Measurements from ENCODE around the gene LCA5L.

Gene LCA5L

DNA sequence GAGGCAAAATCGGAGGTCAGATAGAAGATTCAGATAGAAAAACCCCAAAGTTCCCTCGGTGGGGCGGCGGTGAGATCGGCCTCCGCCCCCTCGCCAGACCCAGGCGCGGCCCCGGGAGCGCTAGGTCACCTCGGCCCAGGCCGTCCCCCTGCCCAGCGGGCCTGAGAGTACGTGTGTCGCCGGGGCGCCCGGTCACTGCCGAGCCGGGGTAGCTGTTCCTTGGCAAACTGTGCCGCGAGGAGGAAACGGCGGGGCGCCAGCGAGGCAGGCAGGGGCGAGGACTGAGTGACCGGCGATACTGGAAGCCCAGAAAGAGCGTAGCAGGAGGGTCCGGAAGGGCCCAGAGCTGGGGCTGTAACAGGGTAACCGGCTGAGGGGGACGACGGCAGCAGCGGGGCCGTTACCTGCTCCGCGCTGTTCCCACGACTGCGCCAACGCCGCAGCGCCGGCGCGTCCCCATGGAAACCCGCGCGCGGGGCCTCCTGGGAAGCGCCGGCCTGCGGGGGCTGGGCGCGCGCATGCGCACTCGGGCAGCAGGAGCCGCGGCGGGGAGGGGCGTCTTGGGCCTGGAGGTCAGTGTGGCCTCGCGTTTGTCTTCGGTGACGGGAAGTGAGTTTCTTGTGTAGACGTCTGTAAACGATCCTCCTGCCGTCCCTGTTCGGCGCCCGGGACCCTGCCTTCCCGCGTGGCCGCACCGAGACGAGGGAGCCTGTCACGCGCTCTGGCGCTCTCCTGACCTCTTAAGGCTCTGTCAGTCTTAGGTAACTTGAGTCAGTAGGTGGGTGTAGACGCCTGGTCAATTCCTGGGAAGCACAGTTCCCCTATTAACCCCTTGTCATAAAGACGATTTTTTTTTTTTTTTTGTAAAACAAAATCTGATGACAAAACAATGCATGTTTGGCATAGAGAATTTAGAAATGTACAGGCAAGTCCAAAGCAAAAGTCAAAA, at the start of gene LCA5L:
LCA5L (minus strand) TSS at position 458 of the 949 bp plus-strand sequence. CDS start 17,285 bp downstream, outside the sequence.
- peaks cover 29% of the 10 kb centered on the region for H3K27me3 Mint-ChIP-seq (ENCODE audit: low read depth)
- peak within 1 kb of the TSS; percentile 90 for H3K4me3 Mint-ChIP-seq
- no peaks in the 10 kb centered on the region for H3K9me3 Mint-ChIP-seq
- H3K36me3 Mint-ChIP-seq (ENCODE audit: low read depth), result no peaks in the 10 kb centered on the region
- H3K27ac Mint-ChIP-seq, result peak within 1 kb of the TSS; percentile 91
- peaks cover 13% of the 10 kb centered on the region for H3K4me1 Mint-ChIP-seq (ENCODE audit: low read depth)

DNA sequence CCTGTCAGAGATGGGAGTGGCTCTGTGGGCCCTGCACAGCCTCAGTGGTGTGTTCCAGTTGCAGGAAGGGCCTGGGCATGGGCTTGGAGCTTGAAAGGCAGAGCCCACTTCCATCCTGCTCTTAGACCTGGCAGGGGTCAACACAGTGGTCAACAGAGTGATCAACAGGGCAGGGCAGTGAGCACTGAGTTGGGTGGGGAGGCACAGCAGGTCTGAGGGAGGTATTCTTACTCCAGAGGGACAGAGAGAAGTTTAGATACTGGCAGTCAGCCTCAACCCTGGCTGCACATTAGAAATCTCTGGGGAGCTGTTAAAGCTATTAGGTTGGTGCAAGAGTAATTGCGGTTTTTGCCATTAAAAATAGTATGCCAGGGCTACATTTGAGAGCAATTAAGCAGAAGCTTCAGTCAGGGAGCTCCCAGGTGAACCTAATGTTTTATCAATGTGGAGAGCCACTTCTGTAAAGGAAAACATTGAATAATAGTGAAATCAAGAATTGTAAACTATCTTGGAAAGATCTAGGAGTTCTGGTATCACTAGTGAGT, 43.9 kb upstream of the LCA5L start:
- H3K4me1 Mint-ChIP-seq (ENCODE audit: low read depth), result no peaks in the 10 kb centered on the region
- no peak overlapping the region for H3K27ac Mint-ChIP-seq
- no peak overlapping the region for H3K4me3 Mint-ChIP-seq
- peaks cover 6% of the 10 kb centered on the region for H3K27me3 Mint-ChIP-seq (ENCODE audit: low read depth)
- peaks cover 2% of the 10 kb centered on the region for H3K9me3 Mint-ChIP-seq
- no peaks in the 10 kb centered on the region for H3K36me3 Mint-ChIP-seq (ENCODE audit: low read depth)

DNA sequence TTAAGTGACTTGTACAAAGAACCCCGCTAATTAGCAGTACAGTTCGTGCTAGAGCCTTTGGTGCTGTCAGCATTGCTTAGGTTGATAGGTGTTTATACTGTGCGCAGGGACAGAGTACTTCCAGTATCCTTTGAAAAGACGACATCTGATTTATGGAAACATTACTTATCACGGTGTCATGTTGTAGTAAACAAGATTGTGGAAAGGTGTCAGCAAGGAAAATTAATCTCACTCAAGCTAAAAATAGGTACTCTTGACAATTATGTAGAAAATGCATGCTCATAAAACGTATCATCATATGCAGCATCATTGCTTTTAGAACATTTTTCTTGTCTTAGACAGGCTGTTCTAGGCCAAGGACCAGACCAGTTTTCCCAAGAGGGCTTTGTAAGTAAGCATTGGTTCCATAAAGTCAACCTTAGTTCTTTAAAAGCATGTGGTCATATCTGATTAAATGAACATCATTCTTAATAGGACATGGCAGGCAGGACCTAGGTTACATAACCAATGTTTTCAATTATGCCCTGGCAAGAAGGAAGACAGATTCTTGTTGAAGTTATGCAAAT, 39.2 kb upstream of the LCA5L start:
- Mint-ChIP-seq H3K9me3 (no peaks in the 10 kb centered on the region), H3K4me1 (ENCODE audit: low read depth) (no peaks in the 10 kb centered on the region), H3K36me3 (ENCODE audit: low read depth) (no peaks in the 10 kb centered on the region), H3K4me3 (no peak overlapping the region), H3K27ac (no peak overlapping the region), H3K27me3 (ENCODE audit: low read depth) (no peaks in the 10 kb centered on the region)

DNA sequence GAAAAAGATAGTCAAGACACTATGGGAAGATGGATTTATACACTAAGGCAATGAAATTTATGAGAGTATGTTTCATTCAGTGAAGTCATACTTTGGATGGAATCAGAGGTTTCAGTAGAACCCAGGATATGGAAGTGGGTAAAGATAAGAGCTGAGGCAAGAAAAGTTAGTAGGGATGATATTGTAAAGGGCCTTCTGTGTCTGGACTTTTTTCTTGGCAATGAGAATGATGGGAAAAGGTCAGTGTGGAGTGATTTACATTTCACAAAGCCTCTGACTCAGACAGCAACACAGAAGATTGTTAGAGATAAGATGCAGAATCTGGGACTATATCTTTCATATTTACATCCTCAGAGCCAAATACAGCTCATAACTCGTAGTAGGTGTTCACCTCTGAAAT, 38.3 kb upstream of the LCA5L start:
- no peaks in the 10 kb centered on the region for H3K36me3 Mint-ChIP-seq (ENCODE audit: low read depth)
- H3K27me3 Mint-ChIP-seq (ENCODE audit: low read depth), result no peaks in the 10 kb centered on the region
- no peaks in the 10 kb centered on the region for H3K4me1 Mint-ChIP-seq (ENCODE audit: low read depth)
- no peak overlapping the region for H3K4me3 Mint-ChIP-seq
- H3K9me3 Mint-ChIP-seq, result no peaks in the 10 kb centered on the region
- H3K27ac Mint-ChIP-seq, result no peak overlapping the region

DNA sequence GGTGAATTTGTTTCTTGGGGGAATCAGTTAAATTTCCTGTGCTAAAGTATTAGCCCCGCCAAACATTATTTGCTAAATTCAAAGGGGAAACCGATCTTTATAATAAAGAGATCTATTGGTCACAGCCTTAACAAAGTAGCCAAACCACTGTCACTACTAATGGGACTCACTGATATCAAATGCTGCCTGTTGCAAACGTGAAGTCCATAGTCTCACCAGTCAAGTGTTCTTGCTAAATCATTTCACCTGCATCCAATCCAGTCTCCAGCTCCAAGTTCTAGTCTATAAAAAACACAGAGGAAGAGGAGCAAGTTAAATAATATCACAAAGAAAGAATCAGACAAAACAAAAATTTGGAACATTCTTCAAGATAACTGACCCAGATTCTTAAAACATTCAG, 36.3 kb upstream of the LCA5L start:
- no peak overlapping the region for H3K27ac Mint-ChIP-seq
- no peaks in the 10 kb centered on the region for H3K36me3 Mint-ChIP-seq (ENCODE audit: low read depth)
- no peaks in the 10 kb centered on the region for H3K4me1 Mint-ChIP-seq (ENCODE audit: low read depth)
- H3K27me3 Mint-ChIP-seq (ENCODE audit: low read depth), result no peaks in the 10 kb centered on the region
- no peak overlapping the region for H3K4me3 Mint-ChIP-seq
- H3K9me3 Mint-ChIP-seq, result no peaks in the 10 kb centered on the region

DNA sequence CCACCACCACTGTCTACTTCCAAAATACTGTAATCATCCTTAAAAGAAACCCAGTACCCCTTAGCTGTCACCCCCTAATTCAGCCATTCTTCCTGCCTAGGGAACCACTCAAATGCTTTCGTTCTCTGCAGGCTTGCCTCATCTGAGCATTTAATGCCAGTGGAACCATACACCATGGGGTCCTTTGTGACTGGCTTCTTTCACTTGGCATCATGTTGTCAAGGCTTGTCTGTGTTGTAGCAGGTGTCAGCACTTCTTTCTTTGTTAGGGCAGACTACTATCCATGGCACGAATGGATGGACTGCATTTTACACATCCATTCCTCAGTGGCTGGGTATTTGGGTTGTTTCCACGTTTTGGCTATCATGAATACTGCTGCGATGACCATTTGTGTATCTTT, 34.7 kb upstream of the LCA5L start:
- Mint-ChIP-seq H3K36me3 (ENCODE audit: low read depth) (no peaks in the 10 kb centered on the region), H3K27me3 (ENCODE audit: low read depth) (no peaks in the 10 kb centered on the region), H3K4me1 (ENCODE audit: low read depth) (no peaks in the 10 kb centered on the region), H3K27ac (no peak overlapping the region), H3K4me3 (no peak overlapping the region), H3K9me3 (no peaks in the 10 kb centered on the region)

DNA sequence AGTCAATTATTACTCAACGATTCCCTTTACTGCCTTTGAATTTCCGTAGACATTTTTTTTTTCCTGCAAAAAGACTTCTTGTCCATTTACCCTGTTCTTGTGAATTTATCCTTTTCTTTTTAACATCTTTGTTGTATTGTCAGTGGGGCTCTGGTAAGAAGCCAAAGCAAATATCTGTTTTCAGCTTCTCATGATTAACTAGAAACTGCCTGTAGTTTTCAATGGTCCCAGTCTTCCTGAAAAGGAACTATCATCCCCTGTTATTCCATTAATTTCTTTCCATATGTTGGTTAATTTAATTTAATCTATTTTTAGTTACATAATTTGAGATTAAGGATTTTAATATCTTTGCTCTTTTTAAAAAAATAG, 34.2 kb upstream of the LCA5L start:
- no peaks in the 10 kb centered on the region for H3K4me1 Mint-ChIP-seq (ENCODE audit: low read depth)
- H3K36me3 Mint-ChIP-seq (ENCODE audit: low read depth), result no peaks in the 10 kb centered on the region
- no peak overlapping the region for H3K4me3 Mint-ChIP-seq
- H3K27ac Mint-ChIP-seq, result no peak overlapping the region
- H3K9me3 Mint-ChIP-seq, result no peaks in the 10 kb centered on the region
- no peaks in the 10 kb centered on the region for H3K27me3 Mint-ChIP-seq (ENCODE audit: low read depth)

DNA sequence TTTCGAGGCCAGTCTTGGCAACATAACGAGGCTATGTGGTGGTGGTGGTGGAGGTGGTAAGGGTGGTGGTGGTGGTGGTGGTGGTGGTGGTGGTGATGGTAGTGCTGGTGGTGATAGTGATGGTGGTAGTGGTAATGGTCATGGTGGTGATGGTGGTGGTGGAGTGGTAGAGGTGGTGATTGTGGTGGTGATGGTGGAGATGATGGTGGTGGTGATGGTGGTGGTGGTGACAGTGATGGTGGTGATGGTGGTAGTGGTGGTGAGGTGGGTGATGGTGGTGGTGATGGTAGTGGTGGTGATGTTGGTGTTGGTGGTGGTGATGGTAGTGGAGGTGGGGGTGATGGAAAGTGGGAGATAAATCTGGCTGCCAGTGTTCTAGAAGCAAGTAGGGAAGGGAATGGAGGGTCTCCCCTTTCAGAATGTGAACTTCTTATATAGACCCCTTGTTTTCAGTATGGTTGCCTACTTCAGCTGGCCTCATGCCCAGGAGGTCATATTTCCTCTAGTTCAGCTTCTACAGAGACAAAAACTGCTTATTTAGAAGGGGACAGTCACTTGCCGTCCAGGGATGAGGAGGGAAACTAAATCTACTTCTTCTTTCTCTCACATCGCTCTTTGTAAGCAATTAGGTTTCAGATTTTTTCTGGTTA, 33.7 kb upstream of the LCA5L start:
- no peak overlapping the region for H3K27ac Mint-ChIP-seq
- no peaks in the 10 kb centered on the region for H3K27me3 Mint-ChIP-seq (ENCODE audit: low read depth)
- H3K36me3 Mint-ChIP-seq (ENCODE audit: low read depth), result no peaks in the 10 kb centered on the region
- H3K4me3 Mint-ChIP-seq, result no peak overlapping the region
- H3K9me3 Mint-ChIP-seq, result no peaks in the 10 kb centered on the region
- no peaks in the 10 kb centered on the region for H3K4me1 Mint-ChIP-seq (ENCODE audit: low read depth)

DNA sequence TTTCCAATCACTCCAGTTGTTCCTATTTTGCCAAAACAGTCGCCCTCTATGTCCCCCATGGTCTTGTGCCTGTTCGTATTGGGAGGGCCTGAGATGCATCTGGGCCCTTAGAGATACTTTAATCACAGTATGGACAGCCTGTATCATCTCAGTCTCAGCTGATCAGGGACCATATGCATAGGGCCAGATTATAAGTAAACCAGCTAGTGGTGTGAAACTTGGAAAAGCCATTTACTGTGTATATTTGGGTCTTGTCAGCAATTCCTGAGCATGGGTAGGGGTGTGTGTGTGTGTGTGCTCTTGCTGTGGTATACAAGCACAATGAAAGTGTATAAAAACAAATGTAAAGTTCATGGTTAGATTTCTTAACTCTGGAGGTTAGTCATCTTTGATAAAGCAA, 29.0 kb upstream of the LCA5L start:
- Mint-ChIP-seq H3K27ac (no peak overlapping the region), H3K4me3 (no peak overlapping the region), H3K4me1 (ENCODE audit: low read depth) (no peaks in the 10 kb centered on the region), H3K36me3 (ENCODE audit: low read depth) (no peaks in the 10 kb centered on the region), H3K9me3 (no peaks in the 10 kb centered on the region), H3K27me3 (ENCODE audit: low read depth) (no peaks in the 10 kb centered on the region)

DNA sequence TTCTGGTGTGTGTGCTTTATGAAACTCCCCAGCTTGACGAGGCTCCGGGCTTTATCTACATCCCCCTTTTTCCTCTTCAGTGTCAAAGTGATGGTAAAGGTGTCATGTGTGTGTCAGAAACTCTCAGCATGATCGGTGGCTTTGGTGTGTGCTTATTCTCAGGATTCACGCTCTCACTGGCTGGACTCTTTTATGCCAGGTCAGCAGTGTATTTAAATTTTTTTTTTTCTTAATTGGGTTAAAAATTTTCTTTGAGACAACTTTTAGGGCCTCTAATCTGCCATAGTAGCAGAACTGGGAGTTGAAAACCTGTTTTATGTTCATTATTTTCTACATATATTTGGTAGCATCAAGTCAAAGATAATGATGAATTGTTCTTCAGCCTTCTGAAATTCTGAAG, 27.2 kb upstream of the LCA5L start:
- no peaks in the 10 kb centered on the region for H3K9me3 Mint-ChIP-seq
- no peak overlapping the region for H3K4me3 Mint-ChIP-seq
- H3K27me3 Mint-ChIP-seq (ENCODE audit: low read depth), result no peaks in the 10 kb centered on the region
- no peak overlapping the region for H3K27ac Mint-ChIP-seq
- no peaks in the 10 kb centered on the region for H3K4me1 Mint-ChIP-seq (ENCODE audit: low read depth)
- H3K36me3 Mint-ChIP-seq (ENCODE audit: low read depth), result no peaks in the 10 kb centered on the region

DNA sequence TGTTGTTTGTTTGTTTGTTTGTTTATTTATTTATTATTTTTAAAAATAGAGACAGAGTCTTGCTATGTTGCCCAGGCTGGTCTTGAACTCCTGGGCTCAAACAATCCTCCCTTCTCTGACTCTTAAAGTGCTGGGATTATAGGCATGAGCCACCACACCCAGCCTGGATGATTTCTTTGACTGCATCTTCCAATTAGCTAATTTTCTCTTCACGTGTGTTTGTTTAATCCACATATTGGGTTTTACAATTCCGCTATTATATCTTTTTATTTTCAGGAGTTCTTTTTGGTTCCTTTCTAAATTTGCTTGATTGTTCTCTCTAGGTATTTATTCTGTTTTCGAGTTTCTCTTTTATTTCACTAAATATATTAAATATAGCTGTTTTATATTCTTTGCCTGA, 26.0 kb upstream of the LCA5L start:
- Mint-ChIP-seq H3K4me1 (ENCODE audit: low read depth) (no peaks in the 10 kb centered on the region), H3K27ac (no peak overlapping the region), H3K27me3 (ENCODE audit: low read depth) (no peaks in the 10 kb centered on the region), H3K4me3 (no peak overlapping the region), H3K36me3 (ENCODE audit: low read depth) (no peaks in the 10 kb centered on the region), H3K9me3 (no peaks in the 10 kb centered on the region)

DNA sequence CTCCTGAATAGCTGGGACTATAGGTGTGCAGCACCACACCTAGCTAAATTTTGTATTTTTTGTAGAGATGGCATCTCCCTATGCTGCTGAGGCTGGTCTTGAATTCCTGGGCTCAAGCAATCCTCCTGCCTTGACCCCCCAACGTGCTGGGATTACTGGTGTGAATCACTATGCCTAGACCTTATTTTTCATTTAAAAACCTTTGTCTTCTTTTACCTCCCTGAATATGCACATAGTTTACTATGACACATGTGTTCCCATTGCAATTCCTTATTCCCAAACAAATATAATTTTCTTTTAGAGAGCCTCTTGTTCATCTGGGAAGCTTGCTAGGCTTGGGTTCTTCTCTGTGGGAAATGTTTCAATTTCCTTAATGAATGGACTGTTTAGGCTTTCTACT, 23.0 kb upstream of the LCA5L start:
- no peak overlapping the region for H3K4me3 Mint-ChIP-seq
- H3K36me3 Mint-ChIP-seq (ENCODE audit: low read depth), result no peaks in the 10 kb centered on the region
- no peaks in the 10 kb centered on the region for H3K4me1 Mint-ChIP-seq (ENCODE audit: low read depth)
- H3K27me3 Mint-ChIP-seq (ENCODE audit: low read depth), result no peaks in the 10 kb centered on the region
- no peak overlapping the region for H3K27ac Mint-ChIP-seq
- H3K9me3 Mint-ChIP-seq, result peaks cover 7% of the 10 kb centered on the region

DNA sequence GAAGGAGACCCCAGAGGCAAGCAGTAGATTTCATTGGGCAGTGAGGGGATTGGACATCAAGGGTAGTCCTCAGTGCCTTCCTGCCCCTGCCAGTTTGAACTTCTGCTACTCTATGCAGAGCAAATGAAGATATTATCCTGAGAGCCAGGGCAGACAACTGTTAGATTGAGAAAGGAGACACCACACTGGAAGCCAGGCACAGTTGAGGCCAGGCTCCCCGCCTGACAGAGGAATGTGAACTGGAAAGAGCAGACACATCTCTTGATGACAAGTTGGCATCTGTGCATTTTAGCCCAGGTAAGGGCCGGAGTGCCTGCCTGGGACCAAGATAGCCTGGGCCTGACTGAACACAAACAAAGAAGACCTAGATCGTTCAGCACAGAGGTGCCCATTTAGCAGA, 22.2 kb upstream of the LCA5L start:
- Mint-ChIP-seq H3K27me3 (ENCODE audit: low read depth) (no peaks in the 10 kb centered on the region), H3K36me3 (ENCODE audit: low read depth) (no peaks in the 10 kb centered on the region), H3K27ac (no peak overlapping the region), H3K4me3 (no peak overlapping the region), H3K4me1 (ENCODE audit: low read depth) (no peaks in the 10 kb centered on the region), H3K9me3 (peaks cover 7% of the 10 kb centered on the region)

DNA sequence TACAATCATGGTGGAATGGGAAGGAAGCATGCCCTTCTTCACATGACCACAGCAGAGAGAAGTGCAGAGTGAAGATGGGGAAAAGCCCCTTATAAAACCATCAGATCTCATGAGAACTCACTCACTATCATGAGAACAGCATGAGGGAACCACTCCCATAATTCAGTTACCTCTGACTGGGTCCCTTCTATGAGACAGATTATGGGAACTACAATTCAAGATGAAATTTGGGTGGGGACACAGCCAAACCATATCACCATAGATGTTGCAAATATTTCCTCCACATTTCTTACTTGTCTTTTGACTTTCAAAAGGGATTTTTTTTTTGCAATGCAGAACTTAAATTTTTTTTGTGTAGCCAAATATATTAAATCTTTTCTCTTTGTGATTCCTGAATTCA, 21.0 kb upstream of the LCA5L start:
- peaks cover 7% of the 10 kb centered on the region for H3K9me3 Mint-ChIP-seq
- H3K4me3 Mint-ChIP-seq, result no peak overlapping the region
- H3K27ac Mint-ChIP-seq, result no peak overlapping the region
- no peaks in the 10 kb centered on the region for H3K36me3 Mint-ChIP-seq (ENCODE audit: low read depth)
- no peaks in the 10 kb centered on the region for H3K4me1 Mint-ChIP-seq (ENCODE audit: low read depth)
- H3K27me3 Mint-ChIP-seq (ENCODE audit: low read depth), result no peaks in the 10 kb centered on the region

DNA sequence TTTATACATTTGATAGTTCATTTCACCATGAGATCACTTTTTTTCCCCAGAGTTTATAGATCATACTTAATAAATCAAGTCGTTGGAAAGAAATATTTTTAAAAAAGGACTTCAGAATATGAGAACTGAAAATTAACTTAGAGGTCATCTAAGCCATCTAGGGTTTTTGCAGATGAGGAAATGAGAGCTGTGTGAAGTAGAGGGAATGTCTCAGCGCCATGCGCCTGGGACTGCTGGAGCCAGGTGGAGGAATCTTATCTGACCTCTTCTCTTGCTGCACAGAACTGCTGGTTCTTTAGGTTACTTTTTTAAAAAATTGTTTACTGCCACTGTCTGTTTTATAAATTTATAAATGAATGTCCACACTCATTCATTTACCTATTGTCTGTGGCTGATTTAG, 17.7 kb upstream of the LCA5L start:
- H3K27me3 Mint-ChIP-seq (ENCODE audit: low read depth), result no peaks in the 10 kb centered on the region
- no peaks in the 10 kb centered on the region for H3K36me3 Mint-ChIP-seq (ENCODE audit: low read depth)
- H3K4me3 Mint-ChIP-seq, result no peak overlapping the region

More for the DNA sequence above, 17.7 kb upstream of the LCA5L start:
- Mint-ChIP-seq H3K9me3 (peaks cover 7% of the 10 kb centered on the region), H3K4me1 (ENCODE audit: low read depth) (no peaks in the 10 kb centered on the region), H3K27ac (no peak overlapping the region)
